K562 (cell line): ENCODE measurements around the gene RAB4B. TPM values are rescaled to one million over a fixed set of nuclear protein-coding genes. Genes with fewer than 3 reads are reported as not detected.
A peak's percentile ranks its signal among the peaks of the same experiment; 100 is the strongest.

ENCODE experiments used
- CGGBP1 ChIP-seq: fragments of 250-450 bp; sonication (Bioruptor Pico); IDR thresholded peaks from 2 replicates; pipeline ENCODE4 v1.9.0; 2021; ENCODE audit warnings: mild to moderate bottlenecking
- ERF ChIP-seq: fragments of 450-650 bp; formaldehyde crosslinking; IDR thresholded peaks from 2 replicates; pipeline ENCODE4 v1.4.0; 2020; ENCODE audit warnings: mild to moderate bottlenecking, mixed read lengths
- ESRRA ChIP-seq: fragments of 450-650 bp; IDR thresholded peaks from 2 replicates; pipeline ENCODE4 v1.6.1; 2014; ENCODE audit warnings: low read depth, mild to moderate bottlenecking, moderate library complexity, borderline replicate concordance
- FOSL1 ChIP-seq: fragments of 200-800 bp; sonication (Bioruptor generic); conservative IDR thresholded peaks from 2 replicates; pipeline ENCODE4 v1.6.1; 2016; ENCODE audit warnings: missing genetic modification characterization, missing compliant biosample characterization
- PURB ChIP-seq: sonication (generic); formaldehyde crosslinking; IDR thresholded peaks from 2 replicates; pipeline ENCODE4 v1.9.0; 2021; ENCODE audit warnings: low read depth, mild to moderate bottlenecking, missing genetic modification reagents
- RAD51 ChIP-seq: fragments of 450-650 bp; IDR thresholded peaks from 2 replicates; pipeline ENCODE4 v1.7.1; 2016; ENCODE audit warnings: low read depth, mild to moderate bottlenecking, borderline replicate concordance
- STAT5A ChIP-seq: IDR thresholded peaks from 2 replicates; pipeline ENCODE4 v1.6.1; 2012; ENCODE audit warnings: low read length, inconsistent platforms, borderline replicate concordance
- TBL1XR1 ChIP-seq, 2 experiments: IDR thresholded peaks; 2 replicates each; pipeline ENCODE4 v1.6.1; 2012; ENCODE audit warnings: improper control_type of control experiment in 2 of 2, low read length in 2 of 2, mild to moderate bottlenecking in 1 of 2
- WHSC1 ChIP-seq: IDR thresholded peaks from one replicate; pipeline ENCODE4 v1.6.1; 2012; ENCODE audit warnings: low read length, control low read depth, inconsistent platforms
- ZBTB43 ChIP-seq: sonication (generic); formaldehyde crosslinking; IDR thresholded peaks from 2 replicates; pipeline ENCODE4 v1.8.0; 2023; ENCODE audit warnings: mild to moderate bottlenecking, missing genetic modification reagents
- ZNF175 ChIP-seq: fragments of 200-800 bp; sonication (Bioruptor generic); IDR thresholded peaks from 2 replicates; pipeline ENCODE4 v1.6.1; 2016; ENCODE audit warnings: low read depth, mild to moderate bottlenecking, missing genetic modification characterization, missing compliant biosample characterization
- polyA plus RNA-seq, 8 experiments: library from polyadenylated mRNA; depleted of rRNA in 4 of 8; stranded (reverse) in 5 of 8; unstranded in 3 of 8; fragments of >200 nt; fragmentation: Nextera tagmentation in 2 of 8; fragmentation: Illumina TruSeq in 1 of 8; extraction: Ambion mirVana in 2 of 8; extraction: Trizol in 1 of 8; gene quantifications; 2 replicates each; pipeline versions ENCODE4 v1.2.1 to v1.2.3, GENCODE V29; 2011 to 2014; ENCODE audit warnings: inconsistent platforms in 1 of 8, missing spikeins in 1 of 8
- total RNA-seq, 7 experiments: library from RNA; depleted of rRNA in 6 of 7; stranded (reverse); fragments of >200 nt in 6 of 7; fragmentation: Illumina TruSeq in 2 of 7; extraction: Trizol in 2 of 7; gene quantifications; 2 replicates each; pipeline versions ENCODE4 v1.2.1 to v1.2.3, GENCODE V29; 2011 to 2021; ENCODE audit warnings: low replicate concordance in 1 of 7
- TF ChIP-seq, protein P1 (sequence below), 2 experiments: fragments of 450-650 bp; IDR thresholded peaks; 2 replicates each; pipeline ENCODE4 v1.6.1; 2016; ENCODE audit warnings: mild to moderate bottlenecking in 2 of 2, borderline replicate concordance in 1 of 2, low read depth in 1 of 2, moderate library complexity in 1 of 2
- TF ChIP-seq, protein P2 (sequence below), 2 experiments: fragments of 450-650 bp; IDR thresholded peaks; 2 replicates each; pipeline ENCODE4 v1.6.1; 2018; ENCODE audit warnings: mild to moderate bottlenecking in 2 of 2, low read depth in 1 of 2; ENCODE audit not compliant: partially characterized antibody in 2 of 2

RAB4B gene
- total and polyA plus RNA-seq, 9 of the 15 experiments (the other 6 are each of a cell fraction or from before 2014, with no cell fraction given), result 0.28 to 20.4 (median 9.0) TPM

- TF ChIP-seq, protein P1, sequence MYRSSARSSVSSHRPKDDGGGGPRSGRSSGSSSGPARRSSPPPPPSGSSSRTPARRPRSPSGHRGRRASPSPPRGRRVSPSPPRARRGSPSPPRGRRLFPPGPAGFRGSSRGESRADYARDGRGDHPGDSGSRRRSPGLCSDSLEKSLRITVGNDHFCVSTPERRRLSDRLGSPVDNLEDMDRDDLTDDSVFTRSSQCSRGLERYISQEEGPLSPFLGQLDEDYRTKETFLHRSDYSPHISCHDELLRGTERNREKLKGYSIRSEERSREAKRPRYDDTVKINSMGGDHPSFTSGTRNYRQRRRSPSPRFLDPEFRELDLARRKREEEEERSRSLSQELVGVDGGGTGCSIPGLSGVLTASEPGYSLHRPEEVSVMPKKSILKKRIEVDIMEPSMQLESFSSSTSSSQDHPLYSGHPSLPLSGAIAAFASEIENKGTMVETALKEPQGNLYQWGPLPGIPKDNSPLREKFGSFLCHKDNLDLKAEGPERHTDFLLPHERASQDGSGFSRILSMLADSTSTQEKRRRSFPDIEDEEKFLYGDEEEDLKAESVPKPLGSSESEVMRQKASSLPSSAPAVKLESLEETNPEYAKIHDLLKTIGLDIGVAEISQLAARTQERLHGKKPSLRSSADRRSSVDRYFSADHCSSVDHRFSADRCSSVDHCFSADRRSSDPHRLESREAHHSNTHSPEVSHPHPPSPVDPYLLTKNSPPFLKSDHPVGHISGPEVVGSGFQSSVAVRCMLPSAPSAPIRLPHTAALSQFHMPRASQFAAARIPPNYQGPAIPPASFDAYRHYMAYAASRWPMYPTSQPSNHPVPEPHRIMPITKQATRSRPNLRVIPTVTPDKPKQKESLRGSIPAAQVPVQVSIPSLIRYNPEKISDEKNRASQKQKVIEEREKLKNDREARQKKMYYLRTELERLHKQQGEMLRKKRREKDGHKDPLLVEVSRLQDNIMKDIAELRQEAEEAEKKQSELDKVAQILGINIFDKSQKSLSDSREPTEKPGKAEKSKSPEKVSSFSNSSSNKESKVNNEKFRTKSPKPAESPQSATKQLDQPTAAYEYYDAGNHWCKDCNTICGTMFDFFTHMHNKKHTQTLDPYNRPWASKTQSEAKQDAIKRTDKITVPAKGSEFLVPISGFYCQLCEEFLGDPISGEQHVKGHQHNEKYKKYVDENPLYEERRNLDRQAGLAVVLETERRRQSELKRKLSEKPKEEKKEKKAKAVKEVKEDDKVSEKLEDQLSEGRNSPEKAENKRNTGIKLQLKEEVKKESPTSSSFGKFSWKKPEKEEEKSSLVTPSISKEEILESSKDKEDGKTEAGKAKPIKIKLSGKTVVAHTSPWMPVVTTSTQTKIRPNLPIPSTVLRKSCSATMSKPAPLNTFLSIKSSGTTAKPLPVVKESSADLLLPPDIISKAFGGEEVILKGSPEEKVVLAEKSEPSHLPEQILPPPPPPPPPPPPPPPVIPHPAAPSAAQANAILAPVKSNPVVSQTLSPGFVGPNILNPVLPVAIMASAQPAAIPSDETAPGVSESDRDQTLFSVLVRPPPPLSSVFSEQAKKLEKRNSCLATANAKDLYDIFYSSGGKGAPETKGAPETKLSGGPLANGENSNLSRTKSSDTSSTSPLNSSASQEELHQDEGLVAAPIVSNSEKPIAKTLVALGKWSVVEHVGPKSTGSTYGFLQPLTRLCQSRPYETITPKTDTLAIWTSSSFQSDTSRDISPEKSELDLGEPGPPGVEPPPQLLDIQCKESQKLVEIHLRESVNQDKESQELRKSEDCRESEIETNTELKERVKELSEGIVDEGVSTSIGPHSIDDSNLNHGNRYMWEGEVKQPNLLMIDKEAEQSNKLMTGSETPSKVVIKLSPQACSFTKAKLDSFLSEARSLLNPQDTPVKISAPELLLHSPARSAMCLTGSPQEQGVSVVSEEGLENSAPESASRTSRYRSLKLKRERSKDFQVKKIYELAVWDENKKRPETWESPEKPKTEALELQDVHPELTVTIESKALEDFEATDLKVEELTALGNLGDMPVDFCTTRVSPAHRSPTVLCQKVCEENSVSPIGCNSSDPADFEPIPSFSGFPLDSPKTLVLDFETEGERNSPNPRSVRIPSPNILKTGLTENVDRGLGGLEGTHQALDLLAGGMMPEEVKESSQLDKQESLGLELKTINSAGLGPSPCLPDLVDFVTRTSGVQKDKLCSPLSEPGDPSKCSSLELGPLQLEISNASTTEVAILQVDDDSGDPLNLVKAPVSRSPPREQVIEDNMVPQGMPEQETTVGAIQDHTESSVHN (IDR thresholded peaks at IDR 0.05; ENCODE audit: borderline replicate concordance in 1 of 2, low read depth in 1 of 2), result no peak
- TF ChIP-seq FOSL1 (tag) (no peak), STAT5A (no peak), ZBTB43 (peak; percentile 77; the same call in 1 of the 2 replicates), ZNF175 (CRISPR knock-in tag) (no peak), RAD51 (no peak), ERF (CRISPR knock-in tag) (no peak), CGGBP1 (CRISPR knock-in tag) (no peak), WHSC1 (no peak), TBL1XR1 (IDR thresholded peaks at IDR 0.05; ENCODE audit: low read length in 2 of 2) (no peak), PURB (CRISPR knock-in tag) (no peak), ESRRA (peak; percentile 46; the same call in 1 of the 2 replicates)
- TF ChIP-seq, protein P2, sequence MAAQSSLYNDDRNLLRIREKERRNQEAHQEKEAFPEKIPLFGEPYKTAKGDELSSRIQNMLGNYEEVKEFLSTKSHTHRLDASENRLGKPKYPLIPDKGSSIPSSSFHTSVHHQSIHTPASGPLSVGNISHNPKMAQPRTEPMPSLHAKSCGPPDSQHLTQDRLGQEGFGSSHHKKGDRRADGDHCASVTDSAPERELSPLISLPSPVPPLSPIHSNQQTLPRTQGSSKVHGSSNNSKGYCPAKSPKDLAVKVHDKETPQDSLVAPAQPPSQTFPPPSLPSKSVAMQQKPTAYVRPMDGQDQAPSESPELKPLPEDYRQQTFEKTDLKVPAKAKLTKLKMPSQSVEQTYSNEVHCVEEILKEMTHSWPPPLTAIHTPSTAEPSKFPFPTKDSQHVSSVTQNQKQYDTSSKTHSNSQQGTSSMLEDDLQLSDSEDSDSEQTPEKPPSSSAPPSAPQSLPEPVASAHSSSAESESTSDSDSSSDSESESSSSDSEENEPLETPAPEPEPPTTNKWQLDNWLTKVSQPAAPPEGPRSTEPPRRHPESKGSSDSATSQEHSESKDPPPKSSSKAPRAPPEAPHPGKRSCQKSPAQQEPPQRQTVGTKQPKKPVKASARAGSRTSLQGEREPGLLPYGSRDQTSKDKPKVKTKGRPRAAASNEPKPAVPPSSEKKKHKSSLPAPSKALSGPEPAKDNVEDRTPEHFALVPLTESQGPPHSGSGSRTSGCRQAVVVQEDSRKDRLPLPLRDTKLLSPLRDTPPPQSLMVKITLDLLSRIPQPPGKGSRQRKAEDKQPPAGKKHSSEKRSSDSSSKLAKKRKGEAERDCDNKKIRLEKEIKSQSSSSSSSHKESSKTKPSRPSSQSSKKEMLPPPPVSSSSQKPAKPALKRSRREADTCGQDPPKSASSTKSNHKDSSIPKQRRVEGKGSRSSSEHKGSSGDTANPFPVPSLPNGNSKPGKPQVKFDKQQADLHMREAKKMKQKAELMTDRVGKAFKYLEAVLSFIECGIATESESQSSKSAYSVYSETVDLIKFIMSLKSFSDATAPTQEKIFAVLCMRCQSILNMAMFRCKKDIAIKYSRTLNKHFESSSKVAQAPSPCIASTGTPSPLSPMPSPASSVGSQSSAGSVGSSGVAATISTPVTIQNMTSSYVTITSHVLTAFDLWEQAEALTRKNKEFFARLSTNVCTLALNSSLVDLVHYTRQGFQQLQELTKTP (IDR thresholded peaks at IDR 0.05; ENCODE audit: low read depth in 1 of 2, partially characterized antibody in 2 of 2), result no peak
Measured at GRCh38 chr19:40806423-40807146, 28.5 kb downstream of the RAB4B start (continued).
